Measurements from ENCODE around the gene PARN.

DNA sequence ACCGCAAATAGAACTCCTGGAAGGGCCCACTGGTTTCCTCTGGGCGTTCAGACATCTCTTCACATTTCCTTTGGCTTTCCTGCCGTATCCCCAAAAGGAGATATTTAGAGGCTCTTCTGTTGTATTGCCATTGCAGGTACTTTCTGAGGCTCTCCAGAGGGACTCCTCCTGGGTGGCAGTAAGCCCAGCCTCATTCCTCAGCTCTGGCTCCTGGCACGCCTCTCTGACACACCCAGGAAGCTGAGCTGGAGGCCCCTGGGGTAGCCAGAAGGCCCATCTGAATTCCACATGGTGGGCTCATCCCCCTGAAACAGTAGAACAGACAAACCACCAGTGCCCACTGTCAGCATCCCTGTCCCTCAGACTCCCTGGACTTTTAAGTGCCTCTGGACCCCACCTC, 206.7 kb downstream of the PARN start:
- TF ChIP-seq, protein P1, sequence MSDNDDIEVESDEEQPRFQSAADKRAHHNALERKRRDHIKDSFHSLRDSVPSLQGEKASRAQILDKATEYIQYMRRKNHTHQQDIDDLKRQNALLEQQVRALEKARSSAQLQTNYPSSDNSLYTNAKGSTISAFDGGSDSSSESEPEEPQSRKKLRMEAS (IDR thresholded peaks at IDR 0.05): no peak
- TF ChIP-seq POLR2AphosphoS5 (IDR thresholded peaks at IDR 0.05; ENCODE audit: low read depth, low read length) (no peak), ZNF274 (IDR thresholded peaks at IDR 0.05; ENCODE audit: borderline replicate concordance, extremely low read depth, low read length) (no peak), YY1 (IDR thresholded peaks at IDR 0.05; ENCODE audit: low read depth, low read length) (no peak), HDAC2 (IDR thresholded peaks at IDR 0.05; ENCODE audit: borderline replicate concordance in 1 of 2, low read depth in 2 of 2, low read length in 2 of 2) (no peak), TAF1 (IDR thresholded peaks at IDR 0.05; ENCODE audit: low read depth, low read length) (no peak), RBBP5 (IDR thresholded peaks at IDR 0.05; ENCODE audit: borderline replicate concordance, low read depth, low read length) (no peak), BRCA1 (IDR thresholded peaks at IDR 0.05; ENCODE audit: low read depth, low read length) (no peak), GABPA (IDR thresholded peaks at IDR 0.05; ENCODE audit: borderline replicate concordance, insufficient read depth, low read length) (no peak), EZH2 (IDR thresholded peaks at IDR 0.05; ENCODE audit: low read depth, low read length, severe bottlenecking) (no peak), CEBPB (IDR thresholded peaks at IDR 0.05; ENCODE audit: low read depth, low read length) (no peak)
- TF ChIP-seq, protein P2, sequence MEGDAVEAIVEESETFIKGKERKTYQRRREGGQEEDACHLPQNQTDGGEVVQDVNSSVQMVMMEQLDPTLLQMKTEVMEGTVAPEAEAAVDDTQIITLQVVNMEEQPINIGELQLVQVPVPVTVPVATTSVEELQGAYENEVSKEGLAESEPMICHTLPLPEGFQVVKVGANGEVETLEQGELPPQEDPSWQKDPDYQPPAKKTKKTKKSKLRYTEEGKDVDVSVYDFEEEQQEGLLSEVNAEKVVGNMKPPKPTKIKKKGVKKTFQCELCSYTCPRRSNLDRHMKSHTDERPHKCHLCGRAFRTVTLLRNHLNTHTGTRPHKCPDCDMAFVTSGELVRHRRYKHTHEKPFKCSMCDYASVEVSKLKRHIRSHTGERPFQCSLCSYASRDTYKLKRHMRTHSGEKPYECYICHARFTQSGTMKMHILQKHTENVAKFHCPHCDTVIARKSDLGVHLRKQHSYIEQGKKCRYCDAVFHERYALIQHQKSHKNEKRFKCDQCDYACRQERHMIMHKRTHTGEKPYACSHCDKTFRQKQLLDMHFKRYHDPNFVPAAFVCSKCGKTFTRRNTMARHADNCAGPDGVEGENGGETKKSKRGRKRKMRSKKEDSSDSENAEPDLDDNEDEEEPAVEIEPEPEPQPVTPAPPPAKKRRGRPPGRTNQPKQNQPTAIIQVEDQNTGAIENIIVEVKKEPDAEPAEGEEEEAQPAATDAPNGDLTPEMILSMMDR (IDR thresholded peaks at IDR 0.05; ENCODE audit: control extremely low read depth in 1 of 3, insufficient read depth in 1 of 3, low read depth in 1 of 3, low read length in 3 of 3): no peak
- TF ChIP-seq, protein P3, sequence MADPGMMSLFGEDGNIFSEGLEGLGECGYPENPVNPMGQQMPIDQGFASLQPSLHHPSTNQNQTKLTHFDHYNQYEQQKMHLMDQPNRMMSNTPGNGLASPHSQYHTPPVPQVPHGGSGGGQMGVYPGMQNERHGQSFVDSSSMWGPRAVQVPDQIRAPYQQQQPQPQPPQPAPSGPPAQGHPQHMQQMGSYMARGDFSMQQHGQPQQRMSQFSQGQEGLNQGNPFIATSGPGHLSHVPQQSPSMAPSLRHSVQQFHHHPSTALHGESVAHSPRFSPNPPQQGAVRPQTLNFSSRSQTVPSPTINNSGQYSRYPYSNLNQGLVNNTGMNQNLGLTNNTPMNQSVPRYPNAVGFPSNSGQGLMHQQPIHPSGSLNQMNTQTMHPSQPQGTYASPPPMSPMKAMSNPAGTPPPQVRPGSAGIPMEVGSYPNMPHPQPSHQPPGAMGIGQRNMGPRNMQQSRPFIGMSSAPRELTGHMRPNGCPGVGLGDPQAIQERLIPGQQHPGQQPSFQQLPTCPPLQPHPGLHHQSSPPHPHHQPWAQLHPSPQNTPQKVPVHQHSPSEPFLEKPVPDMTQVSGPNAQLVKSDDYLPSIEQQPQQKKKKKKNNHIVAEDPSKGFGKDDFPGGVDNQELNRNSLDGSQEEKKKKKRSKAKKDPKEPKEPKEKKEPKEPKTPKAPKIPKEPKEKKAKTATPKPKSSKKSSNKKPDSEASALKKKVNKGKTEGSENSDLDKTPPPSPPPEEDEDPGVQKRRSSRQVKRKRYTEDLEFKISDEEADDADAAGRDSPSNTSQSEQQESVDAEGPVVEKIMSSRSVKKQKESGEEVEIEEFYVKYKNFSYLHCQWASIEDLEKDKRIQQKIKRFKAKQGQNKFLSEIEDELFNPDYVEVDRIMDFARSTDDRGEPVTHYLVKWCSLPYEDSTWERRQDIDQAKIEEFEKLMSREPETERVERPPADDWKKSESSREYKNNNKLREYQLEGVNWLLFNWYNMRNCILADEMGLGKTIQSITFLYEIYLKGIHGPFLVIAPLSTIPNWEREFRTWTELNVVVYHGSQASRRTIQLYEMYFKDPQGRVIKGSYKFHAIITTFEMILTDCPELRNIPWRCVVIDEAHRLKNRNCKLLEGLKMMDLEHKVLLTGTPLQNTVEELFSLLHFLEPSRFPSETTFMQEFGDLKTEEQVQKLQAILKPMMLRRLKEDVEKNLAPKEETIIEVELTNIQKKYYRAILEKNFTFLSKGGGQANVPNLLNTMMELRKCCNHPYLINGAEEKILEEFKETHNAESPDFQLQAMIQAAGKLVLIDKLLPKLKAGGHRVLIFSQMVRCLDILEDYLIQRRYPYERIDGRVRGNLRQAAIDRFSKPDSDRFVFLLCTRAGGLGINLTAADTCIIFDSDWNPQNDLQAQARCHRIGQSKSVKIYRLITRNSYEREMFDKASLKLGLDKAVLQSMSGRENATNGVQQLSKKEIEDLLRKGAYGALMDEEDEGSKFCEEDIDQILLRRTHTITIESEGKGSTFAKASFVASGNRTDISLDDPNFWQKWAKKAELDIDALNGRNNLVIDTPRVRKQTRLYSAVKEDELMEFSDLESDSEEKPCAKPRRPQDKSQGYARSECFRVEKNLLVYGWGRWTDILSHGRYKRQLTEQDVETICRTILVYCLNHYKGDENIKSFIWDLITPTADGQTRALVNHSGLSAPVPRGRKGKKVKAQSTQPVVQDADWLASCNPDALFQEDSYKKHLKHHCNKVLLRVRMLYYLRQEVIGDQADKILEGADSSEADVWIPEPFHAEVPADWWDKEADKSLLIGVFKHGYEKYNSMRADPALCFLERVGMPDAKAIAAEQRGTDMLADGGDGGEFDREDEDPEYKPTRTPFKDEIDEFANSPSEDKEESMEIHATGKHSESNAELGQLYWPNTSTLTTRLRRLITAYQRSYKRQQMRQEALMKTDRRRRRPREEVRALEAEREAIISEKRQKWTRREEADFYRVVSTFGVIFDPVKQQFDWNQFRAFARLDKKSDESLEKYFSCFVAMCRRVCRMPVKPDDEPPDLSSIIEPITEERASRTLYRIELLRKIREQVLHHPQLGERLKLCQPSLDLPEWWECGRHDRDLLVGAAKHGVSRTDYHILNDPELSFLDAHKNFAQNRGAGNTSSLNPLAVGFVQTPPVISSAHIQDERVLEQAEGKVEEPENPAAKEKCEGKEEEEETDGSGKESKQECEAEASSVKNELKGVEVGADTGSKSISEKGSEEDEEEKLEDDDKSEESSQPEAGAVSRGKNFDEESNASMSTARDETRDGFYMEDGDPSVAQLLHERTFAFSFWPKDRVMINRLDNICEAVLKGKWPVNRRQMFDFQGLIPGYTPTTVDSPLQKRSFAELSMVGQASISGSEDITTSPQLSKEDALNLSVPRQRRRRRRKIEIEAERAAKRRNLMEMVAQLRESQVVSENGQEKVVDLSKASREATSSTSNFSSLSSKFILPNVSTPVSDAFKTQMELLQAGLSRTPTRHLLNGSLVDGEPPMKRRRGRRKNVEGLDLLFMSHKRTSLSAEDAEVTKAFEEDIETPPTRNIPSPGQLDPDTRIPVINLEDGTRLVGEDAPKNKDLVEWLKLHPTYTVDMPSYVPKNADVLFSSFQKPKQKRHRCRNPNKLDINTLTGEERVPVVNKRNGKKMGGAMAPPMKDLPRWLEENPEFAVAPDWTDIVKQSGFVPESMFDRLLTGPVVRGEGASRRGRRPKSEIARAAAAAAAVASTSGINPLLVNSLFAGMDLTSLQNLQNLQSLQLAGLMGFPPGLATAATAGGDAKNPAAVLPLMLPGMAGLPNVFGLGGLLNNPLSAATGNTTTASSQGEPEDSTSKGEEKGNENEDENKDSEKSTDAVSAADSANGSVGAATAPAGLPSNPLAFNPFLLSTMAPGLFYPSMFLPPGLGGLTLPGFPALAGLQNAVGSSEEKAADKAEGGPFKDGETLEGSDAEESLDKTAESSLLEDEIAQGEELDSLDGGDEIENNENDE (IDR thresholded peaks at IDR 0.05; ENCODE audit: insufficient replicate concordance, low read length): no peak
